ENCODE data around the gene CAPN1. TPM values are rescaled to one million over a fixed set of nuclear protein-coding genes. Genes with fewer than 3 reads are reported as not detected.

The CAPN1 gene
- total and polyA plus RNA-seq, 2 donors from 2014 or later, result 92.5 to 328 TPM

GRCh38 chr11:65209711-65210360 is 28.1 kb downstream of the CAPN1 start:
- Histone ChIP-seq H3K36me3 (ENCODE audit: control insufficient read depth in 2 of 3, insufficient read depth in 3 of 3, low read length in 3 of 3) (peaks cover 0 to 45% (median 23%) of the 10 kb centered on the region in 3 donors), H3K27me3 (ENCODE audit: control insufficient read depth, insufficient read depth, low read length) (no peaks in the 10 kb centered on the region), H3K4me1 (ENCODE audit: control insufficient read depth in 2 of 3, insufficient read depth in 2 of 3, low read depth in 1 of 3, low read length in 3 of 3) (peaks cover 0 to 3% (median 0%) of the 10 kb centered on the region in 3 donors), H3K9me3 (ENCODE audit: control insufficient read depth in 2 of 3, insufficient read depth in 1 of 3, low read length in 3 of 3) (no peaks in the 10 kb centered on the region), H3K9ac (ENCODE audit: low read length in 3 of 3) (no peak overlapping the region), H3K27ac (ENCODE audit: low read depth in 2 of 2, low read length in 2 of 2) (no peak overlapping the region), H3K4me3 (ENCODE audit: low read length in 3 of 3) (no peak overlapping the region)
- DNase-seq, result peak in 2 of 5 donors; percentile 30 to 47
- no peak for TF ChIP-seq CTCF (IDR thresholded peaks at IDR 0.05; ENCODE audit: borderline replicate concordance, extremely low read depth, insufficient read depth)
- no peak for FAIRE-seq
- intact Hi-C loops (cut with DNase I), result no loop called here

GRCh38 chr11:65210361-65210731 is 28.6 kb downstream of the CAPN1 start:
- FAIRE-seq (no peak), DNase-seq (peak in 1 of 5 donors; percentile 37)
- H3K27ac ChIP-seq (ENCODE audit: low read depth in 2 of 2, low read length in 2 of 2), result no peak overlapping the region
- no peaks in the 10 kb centered on the region for H3K9me3 ChIP-seq (ENCODE audit: control insufficient read depth in 2 of 3, insufficient read depth in 1 of 3, low read length in 3 of 3)
- intact Hi-C loops (cut with DNase I), result no loop called here
- no peak for TF ChIP-seq CTCF (IDR thresholded peaks at IDR 0.05; ENCODE audit: borderline replicate concordance, extremely low read depth, insufficient read depth)
- H3K27me3 ChIP-seq (ENCODE audit: control insufficient read depth, insufficient read depth, low read length), result no peaks in the 10 kb centered on the region
- peaks cover 0 to 45% (median 23%) of the 10 kb centered on the region in 3 donors for H3K36me3 ChIP-seq (ENCODE audit: control insufficient read depth in 2 of 3, insufficient read depth in 3 of 3, low read length in 3 of 3)
- H3K4me3 ChIP-seq (ENCODE audit: low read length in 3 of 3), result no peak overlapping the region
- no peak overlapping the region for H3K9ac ChIP-seq (ENCODE audit: low read length in 3 of 3)
- H3K4me1 ChIP-seq (ENCODE audit: control insufficient read depth in 2 of 3, insufficient read depth in 2 of 3, low read depth in 1 of 3, low read length in 3 of 3), result peaks cover 0 to 3% (median 0%) of the 10 kb centered on the region in 3 donors

GRCh38 chr11:65210748-65211147 is 29.0 kb downstream of the CAPN1 start:
- DNase-seq (peak in 1 of 5 donors; percentile 27), FAIRE-seq (no peak)
- Histone ChIP-seq H3K27ac (ENCODE audit: low read depth in 2 of 2, low read length in 2 of 2) (no peak overlapping the region), H3K9me3 (ENCODE audit: control insufficient read depth in 2 of 3, insufficient read depth in 1 of 3, low read length in 3 of 3) (no peaks in the 10 kb centered on the region), H3K36me3 (ENCODE audit: control insufficient read depth in 2 of 3, insufficient read depth in 3 of 3, low read length in 3 of 3) (peaks cover 0 to 43% (median 21%) of the 10 kb centered on the region in 3 donors), H3K27me3 (ENCODE audit: control insufficient read depth, insufficient read depth, low read length) (no peaks in the 10 kb centered on the region), H3K9ac (ENCODE audit: low read length in 3 of 3) (no peak overlapping the region), H3K4me3 (ENCODE audit: low read length in 3 of 3) (no peak overlapping the region), H3K4me1 (ENCODE audit: control insufficient read depth in 2 of 3, insufficient read depth in 2 of 3, low read depth in 1 of 3, low read length in 3 of 3) (peaks cover 0 to 3% (median 0%) of the 10 kb centered on the region in 3 donors)
- intact Hi-C loops (cut with DNase I), result no loop called here
- no peak for TF ChIP-seq CTCF (IDR thresholded peaks at IDR 0.05; ENCODE audit: borderline replicate concordance, extremely low read depth, insufficient read depth)

All from kidney (tissue), 14 donors.